PC-9 (cell line): Measurements from ENCODE around the gene SGMS1.

Source experiments
- CTCF ChIP-seq: fragments of 200-600 bp; sonication (generic); conservative IDR thresholded peaks from 2 replicates; pipeline ENCODE4 v1.6.1; 2017; ENCODE audit warnings: mixed run types, antibody characterized with exemption, mild to moderate bottlenecking, moderate library complexity
- EZH2 ChIP-seq: fragments of 200-600 bp; sonication (generic); IDR thresholded peaks from 2 replicates; pipeline ENCODE4 v1.8.0; 2017; ENCODE audit warnings: antibody characterized with exemption, low read depth

GRCh38 chr10:50579491-50580261 lies 44.1 kb downstream of the SGMS1 start:
- TF ChIP-seq CTCF (no peak), EZH2 (no peak)
